NCI-H1092 treated with DMSO at 0.1 percent for 48 hours (cell line): ENCODE measurements around the gene AMIGO3.

Experiments
- DNase-seq: peaks from one replicate; lab custom pipeline; 2025; lab: John Stamatoyannopoulos, UW

Gene AMIGO3

DNA sequence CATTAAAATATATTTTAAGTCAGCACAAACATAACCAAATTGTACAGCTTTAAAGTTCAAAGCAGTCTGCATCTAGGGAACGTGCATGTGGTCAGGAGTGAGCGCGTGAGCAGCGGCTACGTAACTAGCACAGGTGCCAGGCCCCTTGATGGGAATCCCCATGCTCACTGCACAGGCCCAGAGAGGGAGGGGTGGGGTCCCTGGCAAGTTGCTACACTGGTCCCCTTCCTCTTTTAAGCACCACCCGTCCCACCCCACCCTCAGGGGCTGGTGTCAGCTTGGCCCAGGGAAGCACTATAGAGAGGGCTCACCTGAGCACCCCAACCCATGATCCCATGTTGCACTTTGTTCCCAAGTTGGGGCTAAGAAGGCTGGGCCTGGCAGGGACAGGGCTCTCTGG is 5.1 kb upstream of the AMIGO3 start:
- no peak for DNase-seq

- DNase-seq, result peak; percentile 85
Measured at GRCh38 chr3:49723628-49724551, 4.4 kb upstream of the AMIGO3 start, which contains the start of gene GMPPB. TSS of gene GMPPB (minus strand) at chr3:49723951. CDS start at chr3:49723726, 225 bp downstream.

- no peak for DNase-seq
Measured at GRCh38 chr3:49723296-49723627, 3.8 kb upstream of the AMIGO3 start.

GRCh38 chr3:49722896-49723295 is 3.4 kb upstream of the AMIGO3 start:
- DNase-seq, result no peak

DNA sequence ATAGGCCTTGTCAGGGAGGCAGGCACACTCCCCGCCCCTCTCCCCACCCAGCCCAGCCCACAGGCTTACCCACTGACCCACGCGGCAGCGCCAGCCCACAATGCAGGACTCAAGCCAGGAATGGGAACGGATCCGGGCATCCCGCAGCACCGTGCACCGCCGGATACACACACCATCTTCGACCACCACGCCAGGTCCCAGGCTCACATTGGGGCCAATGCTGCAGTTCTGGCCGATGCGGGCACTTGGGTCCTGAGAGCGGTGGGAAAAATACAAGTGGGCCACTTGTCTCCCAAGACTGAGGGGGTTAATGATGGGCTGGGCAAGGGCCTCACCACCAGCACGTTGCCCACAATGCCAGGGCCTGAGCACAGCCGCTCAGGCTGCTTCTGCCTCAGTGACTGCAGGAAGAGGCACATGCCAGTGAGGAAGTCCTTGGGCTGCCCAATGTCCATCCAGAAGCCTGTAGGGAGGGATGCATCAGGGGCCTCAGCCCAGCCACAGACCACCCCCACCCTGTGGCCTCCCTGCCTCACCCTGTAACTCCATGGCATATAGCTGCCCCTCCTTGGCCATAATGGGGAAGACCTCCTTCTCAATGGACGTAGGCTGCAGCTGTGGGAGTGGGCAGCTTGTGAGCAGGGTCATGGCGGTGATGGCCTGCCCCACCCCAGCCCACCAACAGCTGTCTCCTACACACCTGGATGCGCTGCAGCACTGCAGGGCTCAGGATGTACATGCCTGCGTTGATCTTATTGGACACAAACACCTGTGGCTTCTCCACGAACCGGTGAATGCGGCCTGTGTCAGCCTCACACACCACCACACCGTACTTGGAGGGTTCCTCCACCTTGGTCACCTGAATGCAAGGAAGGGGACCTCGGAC is 2.7 kb upstream of the AMIGO3 start:
- no peak for DNase-seq

GRCh38 chr3:49721596-49721895 is 2.1 kb upstream of the AMIGO3 start:
- no peak for DNase-seq

GRCh38 chr3:49720855-49721595 is 1.5 kb upstream of the AMIGO3 start:
- no peak for DNase-seq

DNA sequence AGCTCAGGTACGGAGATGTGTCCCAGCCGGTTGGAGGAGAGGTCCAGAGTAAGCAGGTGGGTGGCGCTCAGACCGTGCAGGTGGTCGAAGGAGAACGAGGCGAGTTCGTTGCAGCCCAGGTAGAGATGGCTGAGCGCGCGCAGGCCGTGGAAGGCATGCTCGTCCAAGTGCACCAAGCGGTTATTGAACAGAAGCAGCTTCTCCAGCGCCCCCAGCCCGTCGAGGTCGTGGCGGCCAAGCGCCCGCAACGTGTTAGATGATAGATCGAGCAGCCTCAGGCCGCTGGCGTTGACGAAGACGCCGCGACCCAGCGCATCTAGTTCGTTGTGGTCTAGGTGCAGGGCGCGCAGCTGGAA is 648 bp downstream of the AMIGO3 start:
- no peak for DNase-seq

DNA sequence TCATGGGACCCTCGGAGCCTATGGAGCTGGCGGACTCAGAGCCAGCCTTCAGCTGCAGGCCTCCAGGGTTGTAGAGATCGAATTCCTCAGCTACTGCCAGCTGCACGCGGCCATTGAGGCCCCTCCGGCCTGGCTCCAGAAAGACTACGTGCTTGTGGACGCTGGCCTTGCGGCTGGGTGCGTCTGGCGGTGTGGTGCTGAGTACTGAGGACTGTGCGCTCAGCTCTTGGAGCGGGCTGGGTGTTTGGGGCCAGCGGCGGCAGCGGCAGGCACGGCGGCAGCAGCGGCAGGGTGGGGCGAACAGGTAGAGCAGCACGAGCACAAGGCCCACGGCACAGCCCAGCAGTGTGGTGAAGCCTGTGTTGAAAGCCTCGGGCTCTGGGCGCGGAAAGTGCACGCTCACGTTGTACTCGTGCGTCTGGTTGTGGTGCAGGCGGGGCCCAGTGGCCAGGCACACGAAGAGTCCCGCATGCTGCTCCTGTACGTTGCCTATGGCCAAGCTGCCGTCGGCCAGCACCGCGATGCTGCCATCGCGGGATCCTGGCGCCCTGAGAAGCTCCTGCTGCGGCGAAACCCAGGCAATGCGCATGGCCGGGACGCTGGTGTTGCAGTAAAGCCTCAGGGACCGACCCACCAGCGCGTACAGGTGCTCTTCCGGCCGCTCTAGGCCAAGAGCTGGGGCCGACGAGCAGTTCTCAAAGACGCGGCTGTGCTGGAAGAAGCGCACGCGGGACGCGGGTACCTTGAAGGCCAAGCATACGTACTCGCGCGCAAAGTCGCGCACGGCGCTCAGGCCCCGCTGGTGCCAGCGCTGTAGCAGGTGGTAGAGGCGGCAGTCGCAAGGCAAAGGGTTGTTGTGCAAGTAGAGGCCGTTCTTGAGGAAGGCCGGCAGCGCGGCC is 1.3 kb downstream of the AMIGO3 start:
- DNase-seq, result no peak

- no peak for DNase-seq
Measured at GRCh38 chr3:49717211-49717958, 2.1 kb downstream of the AMIGO3 start.

GRCh38 chr3:49716691-49717210 is 2.7 kb downstream of the AMIGO3 start:
- DNase-seq, result no peak

DNA sequence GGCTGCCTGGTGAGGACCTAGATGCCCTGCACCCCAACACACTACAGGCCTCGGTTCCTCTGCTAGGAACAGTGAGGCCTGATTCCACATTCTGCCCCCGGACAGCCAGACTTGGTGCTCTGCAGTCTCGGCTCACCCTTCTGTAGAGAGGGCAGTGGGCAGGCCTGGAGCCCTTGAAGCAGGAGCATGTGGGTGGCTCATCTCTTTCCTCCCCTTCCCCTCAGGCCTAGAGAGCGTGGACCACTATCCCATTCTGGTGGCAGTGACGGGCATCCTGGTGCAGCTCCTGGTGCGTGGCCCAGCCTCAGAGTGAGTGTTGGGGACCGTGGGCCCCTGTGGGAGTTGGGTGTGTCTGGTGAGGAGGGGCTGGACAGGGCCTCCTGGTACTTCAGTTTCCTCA is 3.3 kb downstream of the AMIGO3 start:
- DNase-seq, result no peak

DNA sequence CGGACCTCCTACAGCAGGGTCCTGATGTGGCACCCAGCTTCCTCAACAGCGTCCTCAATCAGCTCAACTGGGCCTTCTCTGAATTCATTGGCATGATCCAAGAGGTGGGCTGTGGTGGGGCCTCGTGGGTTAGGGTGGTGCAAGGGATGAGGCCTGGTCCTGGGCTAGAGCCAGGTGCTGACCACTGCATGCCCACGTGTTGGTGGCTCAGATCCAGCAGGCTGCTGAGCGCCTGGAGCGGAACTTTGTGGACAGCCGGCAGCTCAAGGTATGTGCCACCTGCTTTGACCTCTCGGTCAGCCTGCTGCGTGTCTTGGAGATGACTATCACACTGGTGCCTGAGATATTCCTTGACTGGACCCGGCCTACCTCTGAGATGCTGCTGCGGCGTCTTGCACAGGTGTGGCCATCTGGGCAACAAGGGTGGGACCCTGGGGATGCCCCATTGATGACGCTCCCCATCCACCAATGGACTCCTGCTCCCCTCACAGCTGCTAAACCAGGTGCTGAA is 3.8 kb downstream of the AMIGO3 start:
- no peak for DNase-seq

DNA sequence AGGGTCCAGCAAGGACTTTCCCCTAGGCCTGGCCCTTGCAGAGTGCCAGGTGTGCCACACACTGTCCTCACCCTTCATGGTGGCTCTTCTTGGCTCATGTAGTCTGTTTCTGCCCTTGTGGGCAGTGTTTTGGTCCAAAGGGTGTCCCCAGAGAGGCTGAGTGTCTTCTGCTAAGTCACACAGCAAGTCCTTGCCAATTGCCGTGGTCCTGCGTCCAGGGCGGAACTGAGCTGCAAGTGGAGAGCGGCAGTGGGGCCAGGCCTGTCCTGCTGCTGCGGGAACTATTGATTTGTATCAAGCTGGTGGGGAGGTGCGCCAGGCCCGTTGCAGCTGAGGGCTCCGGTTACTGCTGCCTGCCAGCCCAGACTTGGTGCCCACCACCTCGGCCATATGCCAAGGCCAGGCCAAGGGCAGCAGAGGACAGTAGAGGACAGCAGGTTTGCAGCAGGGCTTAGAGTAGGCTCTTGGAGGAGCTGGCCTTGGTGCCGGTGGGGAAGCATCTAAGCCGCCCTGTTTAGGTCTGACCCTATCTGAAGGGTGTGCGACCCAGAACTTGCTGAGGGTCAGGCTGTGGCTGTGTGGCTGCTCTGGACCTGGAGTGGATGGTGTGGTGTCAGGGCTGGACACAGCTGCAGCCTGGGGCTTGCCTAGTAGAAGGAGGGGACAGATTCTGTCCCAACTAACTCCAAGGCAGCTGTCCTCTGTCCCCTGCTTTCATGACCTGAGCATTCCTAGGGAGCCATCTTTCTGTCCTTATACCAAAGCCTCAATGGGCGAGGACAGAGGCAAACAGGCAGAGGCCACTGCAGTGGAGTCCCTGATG is 4.5 kb downstream of the AMIGO3 start:
- DNase-seq, result no peak

DNA sequence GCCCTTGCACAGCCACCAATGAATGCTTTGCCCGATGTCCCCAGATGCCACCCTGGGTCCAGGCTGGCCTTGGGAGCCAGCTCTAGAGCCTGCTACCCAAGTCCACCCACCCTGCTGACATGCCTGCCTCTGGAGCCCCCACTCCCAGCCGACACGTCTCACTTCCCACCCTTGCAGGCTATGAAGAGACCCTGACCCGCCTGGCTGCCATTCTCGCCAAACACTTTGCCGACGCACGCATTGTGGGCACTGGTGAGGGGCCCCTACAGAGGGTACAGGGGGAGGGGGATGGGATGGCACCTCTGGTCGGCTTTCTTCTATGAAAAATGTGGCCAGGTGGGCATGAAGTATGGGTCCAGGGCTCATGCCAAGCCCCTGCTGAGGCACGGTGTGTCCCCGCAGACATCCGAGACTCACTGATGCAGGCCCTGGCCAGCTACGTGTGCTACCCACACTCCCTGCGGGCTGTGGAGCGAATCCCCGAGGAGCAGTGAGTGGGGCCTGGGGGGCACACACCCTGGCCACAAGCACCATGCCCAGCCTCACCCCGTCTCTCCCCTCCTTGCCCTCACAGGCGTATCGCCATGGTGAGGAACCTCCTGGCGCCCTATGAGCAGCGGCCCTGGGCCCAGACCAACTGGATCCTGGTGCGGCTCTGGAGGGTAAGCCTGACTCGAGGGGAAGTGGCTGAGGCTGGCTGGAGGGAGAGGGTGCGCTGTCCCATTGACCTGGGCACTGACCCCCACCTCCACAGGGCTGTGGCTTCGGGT is 6.0 kb downstream of the AMIGO3 start:
- DNase-seq, result no peak

- DNase-seq, result no peak
Measured at GRCh38 chr3:49712631-49713317, 6.7 kb downstream of the AMIGO3 start.

DNA sequence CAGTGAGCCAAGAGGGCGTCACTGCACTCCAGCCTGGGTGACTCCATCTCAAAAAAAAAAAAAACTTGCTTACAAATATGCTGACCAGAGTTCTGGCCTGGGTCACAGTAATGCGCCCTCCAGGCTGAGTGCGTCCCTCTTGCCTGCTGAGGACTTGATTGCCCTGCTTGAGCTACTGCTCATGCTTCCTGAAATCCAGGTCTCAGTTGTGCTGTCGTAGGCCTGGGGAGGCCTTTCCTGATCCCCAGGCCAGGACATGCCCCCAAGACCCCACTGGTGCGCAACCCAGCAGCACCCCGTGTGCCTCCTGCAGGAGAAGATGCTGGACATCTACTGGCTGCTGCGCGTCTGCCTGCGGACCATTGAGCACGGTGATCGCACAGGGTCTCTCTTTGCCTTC is 7.3 kb downstream of the AMIGO3 start:
- no peak for DNase-seq

DNA sequence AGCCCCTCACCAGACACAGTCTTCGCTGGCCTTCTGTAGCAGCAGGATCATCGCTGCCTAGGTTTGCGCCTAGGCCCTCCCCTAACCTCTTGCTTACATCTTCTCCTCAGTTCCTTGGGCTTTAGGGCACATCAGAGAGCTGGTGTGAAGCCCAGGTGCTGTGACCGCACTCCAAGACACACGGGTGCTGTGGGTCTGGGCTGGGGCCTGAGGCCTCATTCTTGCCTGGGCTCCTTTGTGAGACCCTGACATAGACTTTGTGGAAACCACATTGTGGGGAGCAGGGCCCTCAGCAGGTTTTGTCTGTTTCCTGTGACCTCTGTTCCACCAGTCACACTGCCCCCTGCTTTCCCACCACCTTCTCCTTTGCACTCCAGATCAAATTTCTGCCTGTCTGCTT is 8.0 kb downstream of the AMIGO3 start:
- DNase-seq, result no peak
